Esophagus squamous epithelium (tissue), 4 donors: Measurements from ENCODE around the gene ADAMTSL2.

Experiments used
- POLR2A ChIP-seq, 4 donors: fragments of 450-650 bp; IDR thresholded peaks; one replicate each; pipeline ENCODE4 v1.6.1; 2017; ENCODE audit warnings: antibody characterized with exemption in 4 of 4, mild to moderate bottlenecking in 4 of 4, moderate library complexity in 3 of 4
- TF ChIP-seq, protein P1 (sequence below), 6 experiments: fragments of 450-650 bp in 4 of 6; fragments of 200-600 bp in 2 of 6; sonication (generic) in 2 of 6; IDR thresholded peaks; one replicate each; pipeline ENCODE4 v1.5.1; 2016 to 2019; ENCODE audit warnings: antibody characterized with exemption in 6 of 6, mild to moderate bottlenecking in 4 of 6, moderate library complexity in 4 of 6

DNA sequence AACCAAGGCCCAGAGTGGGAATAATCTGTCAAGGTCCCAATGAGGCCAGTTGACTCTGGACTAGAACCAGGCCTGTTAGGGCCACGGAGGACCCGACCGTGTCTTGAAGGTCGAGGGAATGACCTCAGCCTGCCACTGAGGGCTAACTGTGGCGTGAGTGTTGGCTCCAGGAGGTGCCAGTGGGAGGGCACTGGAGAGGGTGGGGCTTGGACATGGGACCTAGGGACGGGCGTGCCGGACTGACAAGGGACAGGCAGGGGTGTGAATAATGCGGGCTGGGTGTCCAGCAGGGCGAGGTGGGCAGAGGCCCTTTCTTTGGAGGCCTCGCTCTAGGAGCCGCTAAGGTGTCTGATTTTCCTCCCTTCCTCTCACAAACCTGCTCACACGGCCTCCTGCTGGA, 7.5 kb downstream of the ADAMTSL2 start:
- TF ChIP-seq, protein P1, sequence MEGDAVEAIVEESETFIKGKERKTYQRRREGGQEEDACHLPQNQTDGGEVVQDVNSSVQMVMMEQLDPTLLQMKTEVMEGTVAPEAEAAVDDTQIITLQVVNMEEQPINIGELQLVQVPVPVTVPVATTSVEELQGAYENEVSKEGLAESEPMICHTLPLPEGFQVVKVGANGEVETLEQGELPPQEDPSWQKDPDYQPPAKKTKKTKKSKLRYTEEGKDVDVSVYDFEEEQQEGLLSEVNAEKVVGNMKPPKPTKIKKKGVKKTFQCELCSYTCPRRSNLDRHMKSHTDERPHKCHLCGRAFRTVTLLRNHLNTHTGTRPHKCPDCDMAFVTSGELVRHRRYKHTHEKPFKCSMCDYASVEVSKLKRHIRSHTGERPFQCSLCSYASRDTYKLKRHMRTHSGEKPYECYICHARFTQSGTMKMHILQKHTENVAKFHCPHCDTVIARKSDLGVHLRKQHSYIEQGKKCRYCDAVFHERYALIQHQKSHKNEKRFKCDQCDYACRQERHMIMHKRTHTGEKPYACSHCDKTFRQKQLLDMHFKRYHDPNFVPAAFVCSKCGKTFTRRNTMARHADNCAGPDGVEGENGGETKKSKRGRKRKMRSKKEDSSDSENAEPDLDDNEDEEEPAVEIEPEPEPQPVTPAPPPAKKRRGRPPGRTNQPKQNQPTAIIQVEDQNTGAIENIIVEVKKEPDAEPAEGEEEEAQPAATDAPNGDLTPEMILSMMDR (IDR thresholded peaks at IDR 0.05) = no peak
- no peak for TF ChIP-seq POLR2A (IDR thresholded peaks at IDR 0.05)
